GM18517 (cell line): ENCODE measurements around the gene ANO9.
"Not testable (repeated sequence)": the region's sequence is repeated elsewhere in the genome, so short reads cannot be mapped to it uniquely, and the experiment has no call there.

Experiments used
- ATAC-seq: cut with Tn5 transposase; IDR thresholded peaks from one replicate; pipeline ENCODE4 v1.9.1; 2021; ENCODE audit warnings: mild to moderate bottlenecking, moderate library complexity; ENCODE audit not compliant: unreplicated experiment

The ANO9 gene

GRCh38 chr11:389369-389768 lies 52.4 kb downstream of the ANO9 start:
- ATAC-seq, result not testable (repeated sequence)

DNA sequence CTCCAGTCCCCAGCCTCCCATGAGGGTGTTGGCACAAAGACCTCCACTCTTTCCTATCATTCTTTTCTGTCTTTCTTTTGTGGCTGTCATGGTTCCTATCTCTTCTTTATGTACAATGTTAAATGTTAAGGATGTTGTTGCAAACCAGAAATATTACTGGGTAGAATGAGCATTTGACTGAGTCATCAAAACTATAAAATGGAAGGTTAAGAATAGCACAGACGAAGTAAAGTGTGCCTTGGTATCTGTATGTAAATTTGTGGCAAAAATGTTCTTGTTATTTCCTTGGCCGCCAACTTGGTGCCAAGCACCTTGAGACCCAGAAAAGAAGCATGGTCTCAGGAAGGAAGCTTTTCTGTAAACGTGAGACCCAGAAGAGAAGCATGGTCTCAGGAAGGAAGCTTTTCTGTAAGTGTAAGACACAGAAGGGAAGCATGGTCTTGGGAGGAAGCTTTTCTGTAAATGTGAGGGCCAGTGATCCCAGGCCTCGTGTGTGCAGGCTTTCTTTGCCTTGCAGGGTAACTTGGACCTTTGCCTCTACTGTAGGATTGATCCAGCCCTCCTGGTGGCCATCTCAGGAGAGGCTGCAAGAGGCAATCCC lies 54.5 kb downstream of the ANO9 start:
- no peak for ATAC-seq

DNA sequence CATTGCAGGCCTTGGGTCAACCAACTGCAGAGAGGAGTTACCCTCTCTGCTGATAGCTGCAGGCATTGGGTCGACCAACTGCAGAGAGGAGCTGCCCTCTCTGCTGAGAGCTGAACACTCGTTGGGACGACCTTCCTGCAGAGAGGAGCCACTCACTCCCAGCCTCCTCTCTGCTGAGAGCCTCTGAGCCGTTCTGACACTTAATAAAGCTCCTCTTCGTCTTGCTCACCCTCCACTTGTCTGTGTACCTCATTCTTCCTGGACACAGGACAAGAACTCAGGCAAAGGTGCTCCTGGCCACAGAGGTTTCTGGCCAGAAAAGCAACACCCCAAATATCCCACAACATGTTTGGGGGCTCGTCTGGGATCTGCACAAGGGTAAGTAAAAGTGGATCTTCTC lies 55.3 kb downstream of the ANO9 start:
- ATAC-seq, result no peak

DNA sequence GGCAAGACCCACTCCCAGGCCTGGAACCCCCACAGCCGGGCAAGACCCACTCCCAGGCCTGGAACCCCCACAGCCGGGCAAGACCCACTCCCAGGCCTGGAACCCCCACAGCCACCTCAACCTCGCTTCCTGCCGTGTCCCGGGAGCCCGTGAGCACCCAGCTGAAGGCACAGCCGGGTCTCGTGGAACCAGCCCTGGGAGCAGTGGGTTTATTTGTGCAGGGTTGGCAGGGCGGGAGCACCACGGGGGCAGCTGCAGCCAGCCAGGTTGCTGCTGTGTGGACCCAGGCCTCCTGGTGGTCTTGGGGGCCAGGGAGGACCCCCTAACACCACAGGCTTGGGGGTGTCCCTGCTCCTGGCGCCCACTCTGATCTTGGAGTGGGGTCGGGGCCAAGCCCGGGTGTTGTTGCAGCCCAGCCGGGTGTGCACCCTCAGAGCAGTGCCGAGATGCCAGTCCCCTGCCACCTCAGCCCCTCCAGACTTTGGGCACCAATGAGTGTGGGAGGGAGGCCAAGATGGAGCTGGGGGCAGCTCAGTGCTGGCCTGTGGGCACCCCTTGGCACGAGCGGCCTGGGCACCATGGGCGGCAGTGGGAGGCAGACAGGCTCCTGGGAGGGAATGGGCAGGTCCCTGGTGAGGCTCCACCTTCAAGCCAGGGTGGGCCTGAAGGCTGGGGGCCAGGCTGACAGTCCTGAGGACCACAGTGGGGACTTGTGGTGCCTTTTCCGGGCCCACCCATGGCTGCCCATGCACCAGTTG lies 56.0 kb downstream of the ANO9 start:
- ATAC-seq, result no peak

- no peak for ATAC-seq
These were observed 57.3 kb downstream of the ANO9 start for GRCh38 chr11:384511-384910.

DNA sequence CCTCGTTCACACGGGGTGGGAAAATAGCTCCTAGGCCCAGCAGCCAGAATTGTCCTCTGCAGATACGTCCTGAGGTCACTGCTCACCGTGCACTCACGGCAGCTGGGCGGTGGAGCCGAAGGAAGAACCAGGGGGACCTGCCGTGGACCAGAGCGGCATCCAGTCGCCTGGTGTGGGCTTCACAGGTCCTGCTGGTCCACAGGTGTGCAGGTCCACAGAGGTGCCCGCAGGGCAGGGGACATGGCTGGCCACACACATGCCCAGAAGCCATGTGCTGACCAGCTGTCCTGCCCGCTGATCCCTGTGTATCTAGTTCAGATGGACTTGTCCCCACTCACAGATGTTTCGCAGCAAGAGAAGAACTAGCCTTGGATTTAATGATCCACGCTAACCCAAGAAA lies 58.4 kb downstream of the ANO9 start:
- ATAC-seq, result no peak

- ATAC-seq, result no peak
These were observed 59.7 kb downstream of the ANO9 start for GRCh38 chr11:382081-382629.

DNA sequence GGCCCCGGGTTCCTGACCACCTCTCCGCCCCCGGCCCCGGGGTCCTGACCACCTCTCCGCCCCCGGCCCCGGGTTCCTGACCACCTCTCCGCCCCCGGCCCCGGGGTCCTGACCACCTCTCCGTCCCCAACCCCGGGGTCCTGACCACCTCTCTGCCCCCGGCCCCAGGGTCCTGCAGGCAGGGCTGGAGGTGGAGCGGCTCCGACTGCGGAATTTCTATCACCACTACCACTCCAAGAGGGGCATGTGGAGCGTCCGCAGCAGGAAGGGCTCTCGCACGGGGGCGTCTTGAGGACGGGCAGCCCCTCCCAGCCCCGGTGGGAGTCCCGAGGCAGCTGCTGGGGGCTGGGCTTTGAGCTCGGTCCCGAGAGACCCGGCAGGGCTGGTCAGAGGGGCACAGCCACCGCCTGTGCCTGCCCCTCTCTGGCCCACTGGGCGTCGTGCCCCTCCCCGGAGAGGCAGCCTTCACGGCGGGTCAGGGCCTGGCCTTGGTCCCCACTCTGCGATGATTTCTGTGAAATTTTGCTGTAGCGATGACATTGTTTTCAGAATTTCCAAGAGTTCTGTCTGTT lies 60.2 kb downstream of the ANO9 start:
- no peak for ATAC-seq

DNA sequence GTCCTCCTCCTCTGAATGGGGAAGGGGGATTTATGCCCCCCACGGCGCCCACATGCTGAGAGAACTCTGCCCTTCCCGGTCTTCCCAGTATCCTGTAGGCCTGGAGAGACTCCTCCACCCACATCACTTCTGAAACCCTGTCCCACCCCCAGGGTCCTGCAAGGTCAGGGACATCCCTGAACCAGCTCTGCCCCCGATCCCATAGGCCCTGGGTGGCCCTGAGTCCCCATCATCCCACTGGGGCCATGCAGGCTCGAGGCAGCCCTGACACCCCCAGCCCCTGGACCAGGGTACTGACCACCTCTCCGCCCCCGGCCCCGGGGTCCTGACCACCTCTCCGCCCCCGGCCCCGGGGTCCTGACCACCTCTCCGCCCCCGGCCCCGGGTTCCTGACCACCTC lies 60.8 kb downstream of the ANO9 start:
- no peak for ATAC-seq

DNA sequence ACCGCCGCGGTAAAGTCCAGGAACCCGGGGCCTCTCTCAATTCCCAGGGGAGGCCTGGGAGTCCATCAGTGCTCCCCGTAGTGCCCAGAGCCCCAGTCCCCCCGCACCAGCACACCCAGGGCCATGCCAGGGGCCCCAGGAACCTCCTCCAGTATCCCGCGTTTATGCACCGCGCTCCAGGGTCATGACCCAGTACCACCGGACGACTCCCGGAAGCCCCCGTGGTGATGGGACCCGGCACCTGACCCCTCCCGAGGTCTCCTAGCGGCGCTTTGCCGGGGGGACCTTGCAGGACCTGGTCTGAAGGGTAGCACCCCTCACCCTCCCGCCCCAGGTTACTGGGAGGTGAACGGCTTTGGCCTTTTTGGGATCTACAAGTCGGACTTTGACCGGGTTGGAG lies 61.3 kb downstream of the ANO9 start:
- no peak for ATAC-seq

DNA sequence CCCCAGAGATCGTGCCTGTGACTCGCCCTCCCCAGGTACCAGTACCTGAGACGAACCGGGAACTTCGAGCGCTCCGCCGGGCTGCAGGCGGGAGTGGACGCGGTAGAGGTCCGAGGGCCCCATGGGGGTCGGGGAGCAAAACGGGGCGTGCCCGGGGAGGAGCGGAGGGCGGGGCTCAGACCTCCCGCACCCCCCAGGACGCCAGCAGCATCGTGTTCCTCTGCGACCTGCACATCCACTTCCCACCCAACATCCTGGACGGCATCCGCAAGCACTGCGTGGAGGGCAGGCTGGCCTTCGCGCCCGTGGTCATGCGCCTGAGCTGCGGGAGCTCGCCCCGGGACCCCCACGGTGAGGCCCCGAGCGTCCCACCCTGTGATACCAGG lies 61.7 kb downstream of the ANO9 start:
- no peak for ATAC-seq

- no peak for ATAC-seq
These were observed 62.4 kb downstream of the ANO9 start for GRCh38 chr11:379205-380094.

DNA sequence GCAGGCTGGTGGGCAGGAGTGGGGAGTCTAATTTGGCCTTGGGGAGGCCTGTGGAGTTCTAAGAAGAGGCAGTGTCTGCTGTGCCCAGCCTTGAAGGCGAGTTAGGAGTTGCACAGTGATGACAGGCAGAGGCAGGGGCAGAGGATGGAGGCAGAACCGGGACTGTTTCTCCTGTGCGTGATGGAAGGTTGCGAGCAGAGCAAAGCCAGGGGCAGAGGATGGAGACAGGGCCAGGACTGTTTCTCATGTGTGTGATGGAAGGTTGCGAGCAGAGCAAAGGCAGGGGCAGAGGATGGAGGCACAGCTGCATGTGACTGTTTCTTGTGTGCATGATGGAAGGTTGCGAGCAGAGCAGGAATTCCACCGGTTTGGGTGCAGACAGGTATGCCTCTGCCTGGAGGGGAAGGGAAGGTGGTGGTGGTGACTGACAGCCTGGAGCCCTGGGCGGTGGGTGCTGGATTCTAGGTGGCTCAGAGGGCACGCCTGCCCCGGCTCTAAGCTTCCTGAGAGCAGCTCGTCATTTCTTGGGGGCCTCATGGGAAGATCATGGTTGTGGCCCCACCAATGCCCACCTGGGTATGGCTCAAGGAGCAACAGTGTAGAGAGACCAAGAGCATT lies 63.8 kb downstream of the ANO9 start:
- ATAC-seq, result no peak

DNA sequence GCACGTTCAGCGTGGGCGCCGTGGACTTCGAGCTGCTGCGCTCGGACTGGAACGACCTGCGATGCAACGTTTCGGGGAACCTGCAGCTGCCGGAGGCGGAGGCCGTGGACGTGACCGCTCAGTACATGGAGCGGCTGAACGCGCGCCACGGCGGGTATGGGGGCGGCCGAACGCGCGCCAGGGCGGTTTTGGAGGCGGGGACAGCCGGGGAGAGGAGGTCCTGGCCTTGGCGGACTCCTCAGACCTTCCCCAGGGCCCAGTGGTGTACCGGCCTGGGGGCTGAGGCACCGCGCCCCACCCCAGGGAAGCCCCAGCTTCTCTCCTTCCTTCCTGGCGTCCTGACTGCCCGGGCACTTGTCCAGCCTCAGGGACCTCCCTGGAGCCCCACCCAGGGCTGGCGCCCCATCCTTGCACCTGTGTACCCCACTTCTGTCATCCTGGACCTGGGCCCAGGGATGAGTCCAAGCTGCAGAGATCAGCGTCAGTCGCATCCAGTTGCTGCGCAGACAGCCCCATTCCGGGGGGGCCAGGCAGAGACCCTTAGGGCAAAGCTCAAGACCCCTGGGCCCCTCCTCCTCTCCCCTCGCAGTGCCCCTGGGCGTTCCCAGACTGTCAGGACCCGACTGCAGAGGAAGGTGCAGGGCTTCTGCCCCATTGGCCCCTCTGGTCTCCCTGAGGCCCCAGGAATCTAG lies 64.5 kb downstream of the ANO9 start:
- ATAC-seq, result no peak

GRCh38 chr11:376531-377173 lies 65.2 kb downstream of the ANO9 start:
- no peak for ATAC-seq

GRCh38 chr11:375065-376025 lies 66.5 kb downstream of the ANO9 start:
- no peak for ATAC-seq

- ATAC-seq, result no peak
These were observed 67.9 kb downstream of the ANO9 start for GRCh38 chr11:373716-374551.
